HepG2 (cell line): ENCODE data around the gene ZC3H7B. TPM values are rescaled to one million over a fixed set of nuclear protein-coding genes. Genes with fewer than 3 reads are reported as not detected.

Source experiments
- ADNP ChIP-seq: sonication (generic); formaldehyde crosslinking; IDR thresholded peaks from 2 replicates; pipeline ENCODE4 v1.4.0; 2020; ENCODE audit warnings: missing genetic modification reagents
- AGO1 ChIP-seq: fragments of 200-400 bp; formaldehyde crosslinking; IDR thresholded peaks from 2 replicates; pipeline ENCODE4 v1.6.1; 2017; ENCODE audit warnings: mild to moderate bottlenecking, low read depth, low read length, moderate library complexity; ENCODE audit not compliant: poor library complexity, severe bottlenecking
- ELF4 ChIP-seq: sonication (generic); formaldehyde crosslinking; IDR thresholded peaks from 2 replicates; pipeline ENCODE4 v1.5.0; 2020; ENCODE audit warnings: missing genetic modification reagents, mild to moderate bottlenecking, moderate library complexity, borderline replicate concordance
- ETV6 ChIP-seq: sonication (generic); formaldehyde crosslinking; conservative IDR thresholded peaks from 2 replicates; pipeline ENCODE4 v1.4.0; 2020; ENCODE audit warnings: missing genetic modification reagents
- GMEB2 ChIP-seq: IDR thresholded peaks from 2 replicates; pipeline ENCODE4 v1.6.1; 2016; ENCODE audit warnings: missing biosample characterization, missing genetic modification reagents, low read depth
- HNRNPL ChIP-seq: fragments of 200-400 bp; formaldehyde crosslinking; IDR thresholded peaks from 2 replicates; pipeline ENCODE4 v1.6.1; 2017; ENCODE audit warnings: mild to moderate bottlenecking, low read depth, low read length
- IKZF4 ChIP-seq: sonication (generic); formaldehyde crosslinking; IDR thresholded peaks from 2 replicates; pipeline ENCODE4 v1.5.1; 2020; ENCODE audit warnings: borderline replicate concordance, mild to moderate bottlenecking, low read depth, missing genetic modification reagents; ENCODE audit errors: not compliant biosample characterization
- MNT ChIP-seq: fragments of 450-650 bp; IDR thresholded peaks from 2 replicates; pipeline ENCODE4 v1.6.1; 2016
- MTA3 ChIP-seq: sonication (generic); formaldehyde crosslinking; IDR thresholded peaks from 2 replicates; pipeline ENCODE4 v1.4.0; 2020; ENCODE audit warnings: missing genetic modification reagents
- PLRG1 ChIP-seq: fragments of 450-650 bp; conservative IDR thresholded peaks from 2 replicates; pipeline ENCODE4 v1.6.1; 2016
- RAD21 ChIP-seq: fragments of 450-650 bp; formaldehyde crosslinking; IDR thresholded peaks from 2 replicates; pipeline ENCODE4 v1.5.0; 2020; ENCODE audit warnings: mild to moderate bottlenecking
- SKIL ChIP-seq: sonication (generic); formaldehyde crosslinking; IDR thresholded peaks from 2 replicates; pipeline ENCODE4 v1.8.0; 2022; ENCODE audit warnings: missing genetic modification reagents, mild to moderate bottlenecking, moderate library complexity, borderline replicate concordance
- SRSF9 ChIP-seq: fragments of 200-400 bp; formaldehyde crosslinking; IDR thresholded peaks from 2 replicates; pipeline ENCODE4 v1.6.1; 2018; ENCODE audit warnings: borderline replicate concordance, mild to moderate bottlenecking, low read depth, low read length; ENCODE audit not compliant: insufficient read depth, poor library complexity, severe bottlenecking
- TFE3 ChIP-seq: IDR thresholded peaks from 2 replicates; pipeline ENCODE4 v1.6.1; 2016
- ZBTB21 ChIP-seq: sonication (generic); formaldehyde crosslinking; IDR thresholded peaks from 2 replicates; pipeline ENCODE4 v1.4.0; 2020; ENCODE audit warnings: missing genetic modification reagents
- ZNF160 ChIP-seq: sonication (generic); formaldehyde crosslinking; IDR thresholded peaks from 2 replicates; pipeline ENCODE4 v1.8.0; 2022; ENCODE audit warnings: mild to moderate bottlenecking, inconsistent platforms, missing genetic modification reagents
- ZNF235 ChIP-seq: sonication (generic); formaldehyde crosslinking; IDR thresholded peaks from 2 replicates; pipeline ENCODE4 v1.8.1; 2023; ENCODE audit warnings: mild to moderate bottlenecking, missing genetic modification reagents, borderline replicate concordance
- ZNF256 ChIP-seq: sonication (generic); formaldehyde crosslinking; conservative IDR thresholded peaks from 2 replicates; pipeline ENCODE4 v1.4.0; 2020; ENCODE audit warnings: missing genetic modification reagents
- ZNF326 ChIP-seq: sonication (generic); formaldehyde crosslinking; IDR thresholded peaks from 2 replicates; pipeline ENCODE4 v1.4.0; 2020; ENCODE audit warnings: missing genetic modification reagents, borderline replicate concordance
- ZNF605 ChIP-seq: sonication (generic); formaldehyde crosslinking; IDR thresholded peaks from 2 replicates; pipeline ENCODE4 v1.8.0; 2022; ENCODE audit warnings: mild to moderate bottlenecking, missing genetic modification reagents
- ZNF678 ChIP-seq: sonication (generic); formaldehyde crosslinking; IDR thresholded peaks from 2 replicates; pipeline ENCODE4 v1.4.0; 2020; ENCODE audit warnings: mild to moderate bottlenecking, missing genetic modification reagents
- ZNF816 ChIP-seq: sonication (generic); formaldehyde crosslinking; IDR thresholded peaks from 2 replicates; pipeline ENCODE4 v1.8.0; 2022; ENCODE audit warnings: missing genetic modification reagents, mild to moderate bottlenecking, borderline replicate concordance
- ZSCAN21 ChIP-seq: sonication (generic); formaldehyde crosslinking; IDR thresholded peaks from 2 replicates; pipeline ENCODE4 v1.8.0; 2022; ENCODE audit warnings: mild to moderate bottlenecking, missing genetic modification reagents, moderate library complexity, borderline replicate concordance
- ZSCAN9 ChIP-seq: IDR thresholded peaks from 2 replicates; pipeline ENCODE4 v1.6.1; 2016; ENCODE audit warnings: borderline replicate concordance
- polyA plus RNA-seq, 8 experiments: library from polyadenylated mRNA; depleted of rRNA in 3 of 8; stranded (reverse) in 7 of 8; unstranded in 1 of 8; fragments of >200 nt; fragmentation: Illumina TruSeq in 4 of 8; extraction: Trizol in 4 of 8; gene quantifications; 2 replicates each; pipeline versions ENCODE4 v1.2.1 to v1.2.3, GENCODE V29; 2011 to 2016; ENCODE audit warnings: low read depth in 4 of 8, missing spikeins in 1 of 8, mixed read lengths in 1 of 8; ENCODE audit not compliant: insufficient read depth in 1 of 8
- total RNA-seq, 5 experiments: library from RNA; depleted of rRNA; stranded (reverse); fragments of >200 nt; fragmentation: Illumina TruSeq; extraction: Trizol; gene quantifications; 2 replicates each; pipeline ENCODE4 v1.2.3, GENCODE V29; 2016; ENCODE audit warnings: low read depth in 1 of 5

ZC3H7B gene
- total and polyA plus RNA-seq, 2 of the 13 experiments (the other 11 are each of a cell fraction or from before 2014, with no cell fraction given), result 26.4 to 37.2 TPM

GRCh38 chr22:41288245-41288946 is 12.9 kb upstream of the ZC3H7B start (continued):
- TF ChIP-seq GMEB2, result 0 out of 2 replicates have a peak, but pooled peaks have one; percentile 23
- TF ChIP-seq ZBTB21 (CRISPR knock-in tag), result 0 out of 2 replicates have a peak, but pooled peaks have one; percentile 22
- TF ChIP-seq RAD21 (CRISPR knock-in tag), result no peak
- TF ChIP-seq ZNF160 (CRISPR knock-in tag), result no peak; the same call in 1 of the 2 replicates
- no peak for TF ChIP-seq ZNF256 (CRISPR knock-in tag)
- TF ChIP-seq ZNF816 (CRISPR knock-in tag), result peak; percentile 24; the same call in 1 of the 2 replicates
- no peak for TF ChIP-seq ZSCAN21 (CRISPR knock-in tag)
- no peak for TF ChIP-seq ZNF235 (CRISPR knock-in tag)
- TF ChIP-seq ZNF326 (CRISPR knock-in tag), result no peak
- TF ChIP-seq ADNP, result no peak
- TF ChIP-seq TFE3 (CRISPR knock-in tag), result peak; percentile 61
- 0 out of 2 replicates have a peak, but pooled peaks have one; percentile 24 for TF ChIP-seq ZSCAN9
- peak; percentile 43 for TF ChIP-seq IKZF4 (CRISPR knock-in tag)
- TF ChIP-seq MNT, result no peak
- TF ChIP-seq ETV6, result no peak
- TF ChIP-seq PLRG1, result no peak
- TF ChIP-seq ELF4 (CRISPR knock-in tag), result no peak
- TF ChIP-seq AGO1, result no peak
- peak; percentile 59 for TF ChIP-seq ZNF605
- no peak for TF ChIP-seq HNRNPL
- no peak for TF ChIP-seq ZNF678 (CRISPR knock-in tag)
- TF ChIP-seq SRSF9, result no peak
- TF ChIP-seq SKIL (CRISPR knock-in tag), result peak; percentile 49; the same call in 1 of the 2 replicates
- no peak for TF ChIP-seq MTA3 (CRISPR knock-in tag)
